Muscle layer of duodenum (tissue), 2 donors: ENCODE results near the gene COMMD6.

Experiments used
- H3K27ac ChIP-seq: one replicate; pipeline ENCODE4 v1.7.0; 2013; ENCODE audit warnings: mild to moderate bottlenecking, low read length
- H3K27me3 ChIP-seq: one replicate; pipeline ENCODE4 v1.7.0; 2013; ENCODE audit warnings: low read depth, mild to moderate bottlenecking, control low read depth, low read length
- H3K36me3 ChIP-seq, 2 donors: one replicate each; pipeline ENCODE4 v1.7.0; 2013; ENCODE audit warnings: low read length in 2 of 2, control low read depth in 1 of 2, mild to moderate bottlenecking in 1 of 2; ENCODE audit not compliant: insufficient read depth in 2 of 2, control insufficient read depth in 1 of 2
- H3K4me1 ChIP-seq, 2 donors: one replicate each; pipeline ENCODE4 v1.7.0; 2013; ENCODE audit warnings: low read length in 2 of 2, mild to moderate bottlenecking in 2 of 2, control low read depth in 1 of 2, moderate library complexity in 1 of 2; ENCODE audit not compliant: insufficient read depth in 2 of 2, control insufficient read depth in 1 of 2
- H3K4me3 ChIP-seq, 2 donors: one replicate each; pipeline ENCODE4 v1.7.0; 2013; ENCODE audit warnings: low read length in 2 of 2, low read depth in 1 of 2, mild to moderate bottlenecking in 1 of 2
- H3K9me3 ChIP-seq, 2 donors: one replicate each; pipeline ENCODE4 v1.7.0; 2013; ENCODE audit warnings: low read length in 2 of 2, control low read depth in 1 of 2, mild to moderate bottlenecking in 1 of 2; ENCODE audit not compliant: control insufficient read depth in 1 of 2
- donor health status: healthy.

COMMD6 gene

DNA sequence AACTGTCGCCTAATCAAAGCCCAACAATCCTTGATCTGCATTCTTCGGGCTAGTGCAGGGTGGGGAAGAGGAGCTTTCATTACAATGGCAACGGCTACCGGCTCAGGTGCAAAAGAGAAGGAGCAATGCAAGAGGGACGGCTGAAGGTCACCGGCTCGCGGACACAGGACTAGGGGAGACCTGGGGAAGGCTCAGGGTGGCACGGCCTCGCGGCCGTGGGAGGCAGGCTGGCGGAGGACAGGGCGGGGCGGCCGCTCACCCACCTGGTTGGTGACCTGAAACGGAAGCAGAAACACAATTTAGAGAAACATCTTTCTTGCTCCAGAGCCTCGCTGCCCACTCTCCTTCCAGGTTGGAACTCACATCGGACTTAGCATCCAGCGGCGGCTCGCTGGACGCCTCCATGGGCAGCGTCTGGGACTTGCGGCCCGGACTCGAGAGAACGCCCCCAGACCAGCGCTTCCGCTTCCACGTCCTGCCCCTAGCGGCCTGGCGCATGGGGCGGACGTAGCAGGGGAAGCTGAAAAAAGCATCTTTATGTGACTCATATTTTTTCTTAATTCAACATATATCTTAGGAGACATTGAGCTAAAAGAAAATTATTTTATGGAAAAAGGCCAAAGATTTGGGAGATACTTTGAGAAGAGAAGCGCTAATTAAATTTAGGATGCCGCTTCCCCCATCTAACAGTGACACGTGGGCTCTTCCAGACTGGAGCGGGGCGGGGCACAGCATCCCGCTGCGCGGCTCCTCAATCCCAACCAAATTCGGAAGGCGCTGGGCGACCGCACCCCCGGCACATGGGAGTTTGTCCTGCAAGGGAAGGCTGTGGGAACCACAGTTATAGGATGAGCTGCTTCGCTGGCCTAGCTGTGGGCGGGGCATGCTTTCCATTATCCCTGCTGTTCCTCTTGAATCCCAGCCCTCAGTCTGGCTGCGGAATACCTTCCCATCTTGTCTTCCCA is at the start of gene COMMD6:
Gene COMMD6 (minus strand): TSS at position 441 of the 965 bp plus-strand sequence. CDS start 36 bp downstream, at position 405.
- peaks cover 8 to 12% of the 10 kb centered on the region in 2 donors for H3K4me1 ChIP-seq
- H3K36me3 ChIP-seq, result peaks cover 0 to 8% of the 10 kb centered on the region in 2 donors
- H3K9me3 ChIP-seq, result no peaks in the 10 kb centered on the region
- H3K27ac ChIP-seq, result peak within 1 kb of the TSS; percentile 79
- peak within 1 kb of the TSS; percentile 97 to 100 for H3K4me3 ChIP-seq
- no peaks in the 10 kb centered on the region for H3K27me3 ChIP-seq

GRCh38 chr13:75585153-75585552 is 47.5 kb upstream of the COMMD6 start:
- no peaks in the 10 kb centered on the region for H3K27me3 ChIP-seq
- no peak overlapping the region for H3K27ac ChIP-seq
- no peaks in the 10 kb centered on the region for H3K9me3 ChIP-seq
- H3K4me3 ChIP-seq, result no peak overlapping the region
- no peaks in the 10 kb centered on the region for H3K4me1 ChIP-seq
- peaks cover 5 to 9% of the 10 kb centered on the region in 2 donors for H3K36me3 ChIP-seq

DNA sequence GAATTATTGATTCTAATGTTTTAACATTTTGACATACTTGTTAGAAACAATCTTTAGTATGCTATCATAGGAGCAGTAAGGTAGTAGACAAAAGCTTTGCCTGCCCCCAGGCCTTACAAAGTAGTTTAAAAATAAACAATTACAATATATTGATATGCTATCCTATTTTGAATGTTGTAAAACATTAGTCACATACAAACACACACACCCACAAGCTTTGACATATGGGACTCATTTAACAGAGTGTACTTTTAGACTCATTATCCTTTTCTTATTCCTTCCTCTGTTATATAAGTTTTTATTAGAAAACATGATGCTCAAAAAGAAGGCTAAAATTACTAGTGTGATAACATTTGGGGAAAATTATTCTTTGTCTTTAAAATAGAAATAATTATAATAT is 45.5 kb upstream of the COMMD6 start:
- Histone ChIP-seq H3K9me3 (no peaks in the 10 kb centered on the region), H3K27ac (no peak overlapping the region), H3K4me1 (no peaks in the 10 kb centered on the region), H3K4me3 (no peak overlapping the region), H3K36me3 (peaks cover 0 to 5% of the 10 kb centered on the region in 2 donors), H3K27me3 (no peaks in the 10 kb centered on the region)

GRCh38 chr13:75581874-75582640 is 44.4 kb upstream of the COMMD6 start:
- Histone ChIP-seq H3K27ac (no peak overlapping the region), H3K27me3 (no peaks in the 10 kb centered on the region), H3K9me3 (no peaks in the 10 kb centered on the region), H3K4me3 (no peak overlapping the region), H3K4me1 (no peaks in the 10 kb centered on the region), H3K36me3 (peaks cover 0 to 5% of the 10 kb centered on the region in 2 donors)

- H3K9me3 ChIP-seq, result no peaks in the 10 kb centered on the region
- no peaks in the 10 kb centered on the region for H3K4me1 ChIP-seq
- no peaks in the 10 kb centered on the region for H3K27me3 ChIP-seq
- H3K4me3 ChIP-seq, result no peak overlapping the region
- peaks cover 10 to 11% of the 10 kb centered on the region in 2 donors for H3K36me3 ChIP-seq
- no peak overlapping the region for H3K27ac ChIP-seq
Measured at GRCh38 chr13:75579529-75579928, 41.9 kb upstream of the COMMD6 start.

GRCh38 chr13:75569576-75569975 is 31.9 kb upstream of the COMMD6 start:
- no peaks in the 10 kb centered on the region for H3K9me3 ChIP-seq
- H3K4me3 ChIP-seq, result no peak overlapping the region
- H3K4me1 ChIP-seq, result no peaks in the 10 kb centered on the region
- no peaks in the 10 kb centered on the region for H3K27me3 ChIP-seq
- H3K36me3 ChIP-seq, result peaks cover 29 to 33% of the 10 kb centered on the region in 2 donors
- H3K27ac ChIP-seq, result no peak overlapping the region

DNA sequence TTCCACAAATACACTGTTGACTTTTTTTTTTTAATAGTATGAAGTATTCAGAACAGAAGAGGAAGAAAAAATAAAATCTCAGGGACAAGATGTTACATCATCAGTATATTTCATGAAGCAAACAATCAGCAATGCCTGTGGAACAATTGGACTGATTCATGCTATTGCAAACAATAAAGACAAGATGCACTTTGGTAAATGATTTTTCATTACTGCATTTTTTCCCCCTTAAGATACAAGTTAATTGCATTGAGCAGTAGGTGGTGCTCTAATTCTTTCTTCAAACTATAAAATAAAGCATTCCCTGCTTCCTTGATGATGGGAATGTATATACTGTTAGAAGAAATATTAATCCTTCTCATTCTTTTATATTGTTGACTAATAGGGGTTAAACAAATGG is 29.0 kb upstream of the COMMD6 start:
- H3K9me3 ChIP-seq, result no peaks in the 10 kb centered on the region
- no peaks in the 10 kb centered on the region for H3K4me1 ChIP-seq
- H3K27me3 ChIP-seq, result no peaks in the 10 kb centered on the region
- H3K4me3 ChIP-seq, result no peak overlapping the region
- H3K36me3 ChIP-seq, result peaks cover 19 to 22% of the 10 kb centered on the region in 2 donors
- no peak overlapping the region for H3K27ac ChIP-seq

DNA sequence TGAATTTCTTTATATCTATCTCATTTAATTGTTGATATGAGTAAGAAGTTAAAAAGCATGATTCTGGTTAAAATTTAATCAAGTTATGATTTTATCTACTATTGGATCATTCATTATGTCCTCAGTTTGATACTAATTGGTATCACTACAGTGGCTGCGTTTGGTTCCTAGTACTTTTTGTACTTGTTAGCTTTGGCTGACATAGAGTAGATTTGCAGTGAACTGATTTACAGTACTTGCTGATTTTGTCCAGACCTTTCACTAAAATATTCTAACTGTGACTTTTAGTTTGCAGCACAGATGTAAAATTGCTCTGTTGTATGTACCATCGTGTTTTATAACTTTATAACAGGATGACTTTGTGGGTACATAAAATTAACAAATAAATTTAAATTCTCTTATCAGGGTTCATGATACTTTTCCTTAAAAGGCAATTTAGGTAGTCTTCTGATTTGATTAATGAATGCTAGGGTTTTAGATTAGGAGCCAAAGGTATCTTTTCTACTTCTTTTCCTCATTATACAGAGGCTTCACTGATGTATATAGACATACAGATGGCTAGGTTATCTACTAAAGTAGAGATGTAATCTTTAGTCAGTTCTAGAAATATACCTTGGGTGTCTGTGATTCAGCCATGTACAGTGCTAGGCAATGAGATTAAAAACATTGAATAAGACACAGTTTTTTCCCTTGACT is 20.7 kb upstream of the COMMD6 start:
- no peak overlapping the region for H3K27ac ChIP-seq
- no peaks in the 10 kb centered on the region for H3K9me3 ChIP-seq
- no peaks in the 10 kb centered on the region for H3K27me3 ChIP-seq
- no peak overlapping the region for H3K4me3 ChIP-seq
- no peaks in the 10 kb centered on the region for H3K4me1 ChIP-seq
- H3K36me3 ChIP-seq, result peaks cover 4% of the 10 kb centered on the region in 2 donors

DNA sequence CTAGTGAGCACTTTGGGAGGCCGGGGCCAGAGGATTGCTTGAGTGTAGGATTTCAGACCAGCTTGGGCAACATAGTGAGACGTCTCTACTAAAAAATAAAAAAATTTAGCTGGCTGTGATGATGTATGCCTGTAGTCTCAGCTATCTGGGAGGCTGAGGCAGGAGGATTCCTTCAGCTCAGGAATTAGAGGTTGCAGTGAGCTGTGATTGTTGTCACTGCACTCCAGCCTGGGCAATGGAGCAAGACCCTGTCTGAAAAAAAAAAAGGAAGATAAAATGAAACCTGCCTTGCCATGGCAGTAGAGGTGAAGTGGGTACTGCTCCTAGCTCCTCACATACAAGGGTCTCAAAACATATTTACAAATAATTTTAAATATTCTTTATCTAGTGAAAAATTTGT is 19.3 kb upstream of the COMMD6 start:
- no peak overlapping the region for H3K27ac ChIP-seq
- no peaks in the 10 kb centered on the region for H3K27me3 ChIP-seq
- H3K4me3 ChIP-seq, result no peak overlapping the region

DNA sequence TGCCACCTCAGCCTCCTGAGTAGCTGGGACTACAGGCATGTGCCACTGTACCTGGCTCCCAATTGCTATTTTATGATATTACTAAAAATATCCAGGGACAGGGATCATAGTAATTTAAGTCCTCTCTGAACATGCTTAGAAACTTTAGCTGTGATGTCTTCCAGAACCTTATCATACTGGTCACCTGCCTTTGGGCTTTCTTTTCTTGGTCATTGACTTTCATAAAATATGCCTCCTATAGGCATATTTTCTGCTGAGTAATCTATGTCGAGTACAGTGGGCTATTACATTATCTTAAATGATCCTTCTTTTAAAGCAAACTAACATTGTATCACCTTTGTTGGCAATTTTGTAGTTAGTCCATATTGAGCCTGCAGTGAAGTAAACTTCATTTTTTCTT is 18.2 kb upstream of the COMMD6 start:
- H3K27ac ChIP-seq, result no peak overlapping the region
- H3K27me3 ChIP-seq, result no peaks in the 10 kb centered on the region
- H3K9me3 ChIP-seq, result no peaks in the 10 kb centered on the region
- H3K36me3 ChIP-seq, result peaks cover 2 to 4% of the 10 kb centered on the region in 2 donors
- H3K4me1 ChIP-seq, result peaks cover 0 to under 1% of the 10 kb centered on the region in 2 donors
- H3K4me3 ChIP-seq, result no peak overlapping the region

More for the DNA sequence above, 19.3 kb upstream of the COMMD6 start:
- no peaks in the 10 kb centered on the region for H3K9me3 ChIP-seq
- H3K4me1 ChIP-seq, result no peaks in the 10 kb centered on the region
- peaks cover 4% of the 10 kb centered on the region in 2 donors for H3K36me3 ChIP-seq

DNA sequence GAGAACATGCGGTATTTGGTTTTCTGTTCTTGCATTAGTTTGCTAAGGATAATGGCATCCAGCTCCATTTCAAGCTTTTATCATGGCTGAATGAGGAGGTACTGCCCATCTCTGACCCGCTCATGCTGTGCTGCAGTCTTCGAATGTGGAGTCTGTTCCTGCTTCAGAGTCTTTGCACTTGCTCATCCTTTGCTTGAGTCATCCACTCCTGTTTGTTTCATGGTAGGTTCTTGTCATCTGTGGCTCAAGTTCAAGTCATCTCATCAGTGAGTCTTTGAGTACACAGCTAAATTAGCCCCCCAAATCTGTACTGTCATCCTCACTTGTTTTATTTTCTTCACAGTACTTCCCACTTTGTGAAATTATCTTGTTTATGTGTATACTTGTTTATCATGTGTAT is 17.3 kb upstream of the COMMD6 start:
- H3K36me3 ChIP-seq, result peaks cover 0 to 4% of the 10 kb centered on the region in 2 donors
- H3K27me3 ChIP-seq, result no peaks in the 10 kb centered on the region
- no peaks in the 10 kb centered on the region for H3K9me3 ChIP-seq
- peaks cover 4 to 5% of the 10 kb centered on the region in 2 donors for H3K4me1 ChIP-seq
- no peak overlapping the region for H3K4me3 ChIP-seq
- no peak overlapping the region for H3K27ac ChIP-seq
